ENCODE data around the gene ME3.

- TF ChIP-seq CTCF (IDR thresholded peaks at IDR 0.05; ENCODE audit: insufficient read depth, low read length) = no peak
- no peak for TF ChIP-seq REST (IDR thresholded peaks at IDR 0.05; ENCODE audit: insufficient replicate concordance, low read depth)
These were observed 236.7 kb downstream of the ME3 start for GRCh38 chr11:86435711-86436110.

Measured in HL-60 (cell line).